Neural crest cell (in vitro differentiated cells): ENCODE data around the gene GPR155. TPM values are rescaled to one million over a fixed set of nuclear protein-coding genes. Genes with fewer than 3 reads are reported as not detected.

Source experiments
- DNase-seq: peaks from one replicate; pipeline ENCODE4 v3.0.0; 2021; ENCODE audit warnings: low read depth, mixed read lengths, low spot score
- H3K27ac Mint-ChIP-seq: one replicate; pipeline ENCODE4 v1.8.0; 2021; ENCODE audit warnings: mild to moderate bottlenecking, mixed read lengths; ENCODE audit not compliant: unreplicated experiment
- H3K27me3 Mint-ChIP-seq: 2 replicates; pipeline ENCODE4 v1.8.0; 2021; ENCODE audit warnings: low read depth, mild to moderate bottlenecking, mixed read lengths
- H3K36me3 Mint-ChIP-seq: 2 replicates; pipeline ENCODE4 v1.8.0; 2021; ENCODE audit warnings: low read depth, mild to moderate bottlenecking, mixed read lengths
- H3K4me1 Mint-ChIP-seq: 2 replicates; pipeline ENCODE4 v1.8.0; 2021; ENCODE audit warnings: mixed read lengths
- H3K4me3 Mint-ChIP-seq: one replicate; pipeline ENCODE4 v1.8.0; 2021; ENCODE audit warnings: mild to moderate bottlenecking, mixed read lengths
- H3K9me3 Mint-ChIP-seq: 2 replicates; pipeline ENCODE4 v1.8.0; 2021; ENCODE audit warnings: mixed read lengths
- CTCF ChIP-seq: fragments of 200-600 bp; sonication (generic); conservative IDR thresholded peaks from 2 replicates; pipeline ENCODE4 v1.5.0; 2021; ENCODE audit warnings: antibody characterized with exemption, mild to moderate bottlenecking
- total RNA-seq: library from RNA; stranded (reverse); gene quantifications from 2 replicates; pipeline ENCODE4 v1.2.1, GENCODE V29; 2021

Gene GPR155
- total RNA-seq, 1 donor from 2014 or later, result 1.7 TPM

GRCh38 chr2:174403628-174404027 lies 83.2 kb downstream of the GPR155 start:
- Mint-ChIP-seq H3K4me3 (no peak overlapping the region), H3K4me1 (no peaks in the 10 kb centered on the region), H3K9me3 (no peaks in the 10 kb centered on the region), H3K27me3 (no peaks in the 10 kb centered on the region), H3K36me3 (peaks cover 15% of the 10 kb centered on the region), H3K27ac (no peak overlapping the region)
- TF ChIP-seq CTCF, result no peak
- DNase-seq, result no peak

GRCh38 chr2:174400853-174401252 lies 86.0 kb downstream of the GPR155 start:
- H3K27me3 Mint-ChIP-seq, result no peaks in the 10 kb centered on the region
- no peak overlapping the region for H3K27ac Mint-ChIP-seq
- H3K36me3 Mint-ChIP-seq, result peaks cover 15% of the 10 kb centered on the region
- no peak for TF ChIP-seq CTCF
- H3K9me3 Mint-ChIP-seq, result no peaks in the 10 kb centered on the region
- no peak for DNase-seq
- peaks cover 5% of the 10 kb centered on the region for H3K4me1 Mint-ChIP-seq
- H3K4me3 Mint-ChIP-seq, result no peak overlapping the region

- Mint-ChIP-seq H3K4me3 (no peak overlapping the region), H3K36me3 (peaks cover 15% of the 10 kb centered on the region), H3K27me3 (no peaks in the 10 kb centered on the region), H3K9me3 (no peaks in the 10 kb centered on the region), H3K4me1 (peaks cover 20% of the 10 kb centered on the region), H3K27ac (no peak overlapping the region)
- TF ChIP-seq CTCF, result no peak
- DNase-seq, result no peak
Measured at GRCh38 chr2:174399171-174399570, 87.7 kb downstream of the GPR155 start.

GRCh38 chr2:174397773-174398172 lies 89.1 kb downstream of the GPR155 start:
- Mint-ChIP-seq H3K27me3 (no peaks in the 10 kb centered on the region), H3K4me3 (peak overlapping the region; percentile 98), H3K4me1 (peaks cover 21% of the 10 kb centered on the region), H3K27ac (no peak overlapping the region), H3K9me3 (no peaks in the 10 kb centered on the region), H3K36me3 (peaks cover 9% of the 10 kb centered on the region)
- DNase-seq, result no peak
- TF ChIP-seq CTCF, result no peak

- no peak overlapping the region for H3K27ac Mint-ChIP-seq
- H3K4me1 Mint-ChIP-seq, result peaks cover 21% of the 10 kb centered on the region
- H3K27me3 Mint-ChIP-seq, result no peaks in the 10 kb centered on the region
- H3K36me3 Mint-ChIP-seq, result peaks cover 3% of the 10 kb centered on the region
- no peak for DNase-seq
- peak overlapping the region; percentile 98 for H3K4me3 Mint-ChIP-seq
- TF ChIP-seq CTCF, result no peak
- H3K9me3 Mint-ChIP-seq, result no peaks in the 10 kb centered on the region
Measured at GRCh38 chr2:174395969-174396630, 90.7 kb downstream of the GPR155 start.
